HCT116 (cell line): ENCODE data around the gene SLC35F1. TPM values are rescaled to one million over a fixed set of nuclear protein-coding genes. Genes with fewer than 3 reads are reported as not detected.

Experiments
- ATAC-seq: fragments of 200-7000 bp; cut with Tn5 transposase; 2 replicates; pipeline ENCODE4 v1.9.1; 2020; ENCODE audit warnings: mild to moderate bottlenecking, moderate library complexity
- BruUV-seq: library from RNA; stranded (reverse); fragments of 400-500 nt; replicated peaks from 2 replicates; lab custom pipeline; 2021; lab: Mats Ljungman, UMichigan
- CTCF ChIA-PET: fragments of 300-600 bp; sonication (Branson Sonifier 250); formaldehyde crosslinking; loops from one replicate; lab custom pipeline; 2021; ENCODE audit warnings: antibody characterized with exemption; lab: Charles Lee
- POLR2A ChIA-PET: fragments of 300-600, 350-600 bp; sonication (Branson Sonifier 250); formaldehyde crosslinking; loops from one replicate; lab custom pipeline; 2021; ENCODE audit warnings: antibody characterized with exemption; lab: Charles Lee
- RAD21 ChIA-PET, 2 experiments: fragments of 300-600 bp; sonication (Branson Sonifier 250); formaldehyde crosslinking; loops; one replicate each; lab custom pipeline; 2023; ENCODE audit warnings: low total read pairs in 2 of 2; ENCODE audit not compliant: uncharacterized antibody in 2 of 2, unreplicated experiment in 2 of 2, low non-redundant PET in 1 of 2; lab: Charles Lee
- DNase-seq: peaks from one replicate; pipeline ENCODE4 v3.0.0-alpha.2; 2010; ENCODE audit warnings: low read depth, low spot score
- H2AFZ ChIP-seq: fragments of 200-600 bp; shearing (Covaris generic), sonication (generic); 2 replicates; pipeline ENCODE4 v1.6.1; 2017; ENCODE audit warnings: low read depth, mixed run types, mixed read lengths, antibody characterized with exemption, low read length; ENCODE audit not compliant: poor library complexity, severe bottlenecking
- H3K27ac ChIP-seq: 2 replicates; pipeline ENCODE4 v1.5.1; 2012; ENCODE audit warnings: low read depth, low read length
- H3K27me3 ChIP-seq: fragments of 200-600 bp; sonication (generic); 2 replicates; pipeline ENCODE4 v1.6.1; 2016; ENCODE audit warnings: mixed run types, low read length, mixed read lengths; ENCODE audit not compliant: insufficient read depth
- H3K36me3 ChIP-seq, 2 experiments: fragments of 200-500 bp in 1 of 2; fragments of 200-600 bp in 1 of 2; sonication (Bioruptor generic) in 1 of 2; sonication (generic) in 1 of 2; 2 replicates each; pipeline versions ENCODE4 v1.5.1 to v1.6.1; 2014 to 2016; ENCODE audit warnings: low read length in 2 of 2, inconsistent platforms in 1 of 2, mixed read lengths in 1 of 2, mixed run types in 1 of 2; ENCODE audit not compliant: insufficient read depth in 2 of 2, control insufficient read depth in 1 of 2
- H3K4me1 ChIP-seq, 2 experiments: fragments of 200-600 bp in 1 of 2; sonication (generic) in 1 of 2; 2 replicates each; pipeline versions ENCODE4 v1.5.1 to v1.6.1; 2012 to 2017; ENCODE audit warnings: low read length in 2 of 2, inconsistent platforms in 1 of 2, mild to moderate bottlenecking in 1 of 2, mixed read lengths in 1 of 2, mixed run types in 1 of 2, moderate library complexity in 1 of 2; ENCODE audit not compliant: insufficient read depth in 2 of 2, control insufficient read depth in 1 of 2
- H3K4me2 ChIP-seq: fragments of 200-600 bp; sonication (generic); 2 replicates; pipeline ENCODE4 v1.6.1; 2017; ENCODE audit warnings: mixed run types, low read length, mixed read lengths
- H3K4me3 ChIP-seq, 2 experiments: fragments of 200-600 bp in 1 of 2; sonication (generic) in 1 of 2; replicated peaks in 1 of 2; 2 replicates each; pipeline ENCODE4 v1.5.1; 2011 to 2016; ENCODE audit warnings: low read length in 2 of 2, control low read depth in 1 of 2, low read depth in 1 of 2, mild to moderate bottlenecking in 1 of 2, mixed read lengths in 1 of 2, mixed run types in 1 of 2
- H3K79me2 ChIP-seq: fragments of 200-600 bp; sonication (generic); 2 replicates; pipeline ENCODE4 v1.6.1; 2017; ENCODE audit warnings: mild to moderate bottlenecking, mixed run types, low read length, moderate library complexity, mixed read lengths; ENCODE audit not compliant: insufficient read depth
- H3K9ac ChIP-seq: fragments of 200-600 bp; sonication (generic); 2 replicates; pipeline ENCODE4 v1.6.1; 2016; ENCODE audit warnings: low read length, mixed read lengths
- H3K9me2 ChIP-seq: fragments of 200-600 bp; sonication (generic), shearing (Covaris generic); 2 replicates; pipeline ENCODE4 v1.6.1; 2017; ENCODE audit warnings: mixed run types, mild to moderate bottlenecking, moderate library complexity; ENCODE audit not compliant: insufficient read depth
- H3K9me3 ChIP-seq, 2 experiments: fragments of 200-500 bp in 1 of 2; fragments of 200-600 bp in 1 of 2; sonication (Bioruptor generic) in 1 of 2; sonication (generic) in 1 of 2; 2 replicates each; pipeline ENCODE4 v1.6.1; 2014 to 2017; ENCODE audit warnings: low read length in 2 of 2, mixed read lengths in 2 of 2, inconsistent platforms in 1 of 2, low read depth in 1 of 2, mild to moderate bottlenecking in 1 of 2, mixed run types in 1 of 2, moderate library complexity in 1 of 2; ENCODE audit not compliant: control insufficient read depth in 1 of 2, insufficient read depth in 1 of 2
- H4K20me1 ChIP-seq: fragments of 200-600 bp; sonication (generic), shearing (Covaris generic); 2 replicates; pipeline ENCODE4 v1.6.1; 2017; ENCODE audit warnings: mixed run types, mild to moderate bottlenecking, moderate library complexity; ENCODE audit not compliant: insufficient read depth
- ATF3 ChIP-seq: IDR thresholded peaks from 2 replicates; pipeline ENCODE4 v1.6.1; 2012
- CBX3 ChIP-seq: IDR thresholded peaks from 2 replicates; pipeline ENCODE4 v1.6.1; 2012; ENCODE audit warnings: low read depth
- EGR1 ChIP-seq: IDR thresholded peaks from 2 replicates; pipeline ENCODE4 v1.6.1; 2012; ENCODE audit warnings: low read depth
- ELF1 ChIP-seq: IDR thresholded peaks from 2 replicates; pipeline ENCODE4 v1.6.1; 2012; ENCODE audit warnings: low read depth, borderline replicate concordance
- EZH2phosphoT487 ChIP-seq: fragments of 200-600 bp; IDR thresholded peaks from 2 replicates; pipeline ENCODE4 v1.6.1; 2018; ENCODE audit warnings: antibody characterized with exemption, borderline replicate concordance
- JUND ChIP-seq: IDR thresholded peaks from 2 replicates; pipeline ENCODE4 v1.6.1; 2012
- MAX ChIP-seq: IDR thresholded peaks from 2 replicates; pipeline ENCODE4 v1.6.1; 2012
- POLR2A ChIP-seq: IDR thresholded peaks from 2 replicates; pipeline ENCODE4 v1.7.0; 2011; ENCODE audit warnings: borderline replicate concordance; ENCODE audit not compliant: insufficient read depth, insufficient read length; ENCODE audit errors: extremely low read depth
- REST ChIP-seq: IDR thresholded peaks from 2 replicates; pipeline ENCODE4 v1.6.1; 2012; ENCODE audit warnings: low read depth
- SP1 ChIP-seq: IDR thresholded peaks from 2 replicates; pipeline ENCODE4 v1.6.1; 2012; ENCODE audit warnings: low read depth
- SRF ChIP-seq: IDR thresholded peaks from 2 replicates; pipeline ENCODE4 v1.6.1; 2012; ENCODE audit warnings: low read depth
- YY1 ChIP-seq: IDR thresholded peaks from 2 replicates; pipeline ENCODE4 v1.6.1; 2011; ENCODE audit warnings: low read length, low read depth, moderate library complexity, mild to moderate bottlenecking; ENCODE audit not compliant: insufficient replicate concordance; ENCODE audit errors: extremely low read depth
- ZBTB33 ChIP-seq: IDR thresholded peaks from 2 replicates; pipeline ENCODE4 v1.6.1; 2011; ENCODE audit warnings: mild to moderate bottlenecking, low read length, moderate library complexity; ENCODE audit not compliant: insufficient replicate concordance; ENCODE audit errors: extremely low read depth
- ZFX ChIP-seq: fragments of 450-650 bp; IDR thresholded peaks from 2 replicates; pipeline ENCODE4 v1.6.1; 2017
- intact Hi-C: fragments of 100-400 bp; cut with micrococcal nuclease; formaldehyde crosslinking; loops from 2 replicates; pipeline ENCODE4 v1.10.0; 2022
- total RNA-seq: library from RNA; stranded (reverse); gene quantifications from one replicate; pipeline ENCODE4 v1.2.1, GENCODE V29; 2021; ENCODE audit not compliant: unreplicated experiment

SLC35F1 gene
- total RNA-seq, 1 experiment from 2014 or later = 0.07 TPM

GRCh38 chr6:118122161-118122725 is 215.2 kb downstream of the SLC35F1 start:
- intact Hi-C loops = no loop called here

More at GRCh38 chr6:118122161-118122725, 215.2 kb downstream of the SLC35F1 start:
- Histone ChIP-seq H3K4me2 (no peak overlapping the region), H3K79me2 (no peaks in the 10 kb centered on the region), H4K20me1 (no peaks in the 10 kb centered on the region), H3K9me3 (no peaks in the 10 kb centered on the region), H3K27ac (no peak overlapping the region), H3K4me1 (no peaks in the 10 kb centered on the region), H3K9ac (no peak overlapping the region), H3K9me2 (no peaks in the 10 kb centered on the region), H3K4me3 (no peak overlapping the region), H3K36me3 (no peaks in the 10 kb centered on the region), H2AFZ (no peak overlapping the region), H3K27me3 (no peaks in the 10 kb centered on the region)
- ChIA-PET RAD21 (no interaction called here), CTCF (interaction anchor here (0.6 kb wide), 1 partner anchor 843 kb away, joined by 3 read pairs; no protein-coding TSS in a partner anchor), POLR2A (no interaction called here)
- BruUV-seq = no TSS peak
- no peak for TF ChIP-seq ZFX
- TF ChIP-seq REST = no peak
- TF ChIP-seq JUND = no peak
- no peak for TF ChIP-seq SP1
- no peak for TF ChIP-seq MAX
- TF ChIP-seq ATF3 = no peak
- no peak for TF ChIP-seq CBX3
- no peak for TF ChIP-seq ELF1
- TF ChIP-seq EZH2phosphoT487 = no peak
- no peak for TF ChIP-seq POLR2A
- TF ChIP-seq ZBTB33 = no peak
- no peak for TF ChIP-seq YY1
- no peak for TF ChIP-seq EGR1
- TF ChIP-seq SRF = no peak
- ATAC-seq (no peak), DNase-seq (no peak)
